A549 (cell line): ENCODE results near the gene FOXP3. TPM values are rescaled to one million over a fixed set of nuclear protein-coding genes. Genes with fewer than 3 reads are reported as not detected.

Source experiments
- ATAC-seq, 2 experiments: fragments of 200-7000 bp in 1 of 2; fragments of >200 bp in 1 of 2; cut with Nextera tagmentation in 1 of 2; cut with Tn5 transposase in 1 of 2; 3 replicates each; pipeline versions ENCODE4 v1.8.0 to v1.9.1; 2018 to 2020; ENCODE audit warnings: mild to moderate bottlenecking in 1 of 2, moderate library complexity in 1 of 2
- CTCF ChIA-PET: fragments of 300-600 bp; sonication (Branson Sonifier 250); formaldehyde crosslinking; extraction: SDS; loops from one replicate; lab custom pipeline; 2021; ENCODE audit warnings: antibody characterized with exemption, inconsistent platforms; lab: Yijun Ruan, JAX
- POLR2A ChIA-PET: fragments of 350-600 bp; formaldehyde crosslinking; extraction: SDS; loops from one replicate; lab custom pipeline; 2021; ENCODE audit warnings: antibody characterized with exemption, inconsistent platforms; lab: Yijun Ruan, JAX
- DNase-seq, 2 experiments: peaks; one replicate each; pipeline versions ENCODE4 v3.0.0 to v3.0.0-alpha.2; 2011 to 2016; ENCODE audit warnings: low read depth in 1 of 2, low spot score in 1 of 2
- FAIRE-seq: peaks from 2 replicates; lab custom pipeline; 2011; peaks lifted over from hg19 to GRCh38; lab: Jason Lieb, UNC
- H3K27ac ChIP-seq, 2 experiments: fragments of >200 bp; sonication (Bioruptor Twin); formaldehyde crosslinking; 3 replicates each; pipeline ENCODE4 v1.5.1; 2016 to 2017
- H3K4me1 ChIP-seq: fragments of >200 bp; sonication (Bioruptor Twin); formaldehyde crosslinking; 3 replicates; pipeline ENCODE4 v1.6.1; 2016
- H3K4me2 ChIP-seq: fragments of >200 bp; sonication (Bioruptor Twin); formaldehyde crosslinking; 3 replicates; pipeline ENCODE4 v1.6.1; 2016
- H3K4me3 ChIP-seq: fragments of >200 bp; sonication (Bioruptor Twin); formaldehyde crosslinking; 3 replicates; pipeline ENCODE4 v1.5.1; 2016
- H3K9me3 ChIP-seq: fragments of >200 bp; sonication (Bioruptor Twin); formaldehyde crosslinking; 3 replicates; pipeline ENCODE4 v1.6.1; 2016
- CBX8 ChIP-seq: fragments of 200-600 bp; sonication (generic); IDR thresholded peaks from 2 replicates; pipeline ENCODE4 v1.6.1; 2016
- CHD2 ChIP-seq: fragments of 150-350 bp; IDR thresholded peaks from 2 replicates; pipeline ENCODE4 v1.6.1; 2014; ENCODE audit warnings: low read length; ENCODE audit not compliant: partially characterized antibody
- CHD4 ChIP-seq: fragments of 200-600 bp; sonication (generic); IDR thresholded peaks from 2 replicates; pipeline ENCODE4 v1.6.1; 2016; ENCODE audit warnings: antibody characterized with exemption, mild to moderate bottlenecking, borderline replicate concordance
- FOSB ChIP-seq: fragments of 250-450 bp; sonication (Bioruptor Pico); IDR thresholded peaks from 2 replicates; pipeline ENCODE4 v1.5.0; 2020; ENCODE audit warnings: mild to moderate bottlenecking, moderate library complexity
- HEYL ChIP-seq: fragments of 250-450 bp; sonication (Bioruptor Pico); IDR thresholded peaks from 2 replicates; pipeline ENCODE4 v1.8.0; 2021; ENCODE audit warnings: mild to moderate bottlenecking, moderate library complexity
- HOXA7 ChIP-seq: fragments of 250-450 bp; sonication (Bioruptor Pico); IDR thresholded peaks from 2 replicates; pipeline ENCODE4 v1.5.0; 2020; ENCODE audit warnings: mild to moderate bottlenecking, moderate library complexity
- HOXB13 ChIP-seq: fragments of 250-450 bp; sonication (Bioruptor Pico); IDR thresholded peaks from 2 replicates; pipeline ENCODE4 v1.5.0; 2020; ENCODE audit warnings: low read depth, mild to moderate bottlenecking, moderate library complexity
- JUNB ChIP-seq: fragments of >200 bp; sonication (Bioruptor Twin); formaldehyde crosslinking; IDR thresholded peaks from 2 replicates; pipeline ENCODE4 v1.6.1; 2016
- KDM1A ChIP-seq: fragments of 200-600 bp; sonication (generic); IDR thresholded peaks from 2 replicates; pipeline ENCODE4 v1.6.1; 2016; ENCODE audit warnings: low read depth, mild to moderate bottlenecking
- MAFK ChIP-seq: fragments of 450-650 bp; IDR thresholded peaks from 2 replicates; pipeline ENCODE4 v1.6.1; 2014; ENCODE audit not compliant: partially characterized antibody
- NFE2L2 ChIP-seq: fragments of 150-350 bp; conservative IDR thresholded peaks from 2 replicates; pipeline ENCODE4 v1.6.1; 2014; ENCODE audit warnings: low read length
- NR3C1 ChIP-seq: fragments of >200 bp; sonication (Bioruptor Twin); formaldehyde crosslinking; IDR thresholded peaks from 3 replicates; pipeline ENCODE4 v1.6.1; 2017
- POLR2AphosphoS2 ChIP-seq: conservative IDR thresholded peaks from 2 replicates; pipeline ENCODE4 v1.6.1; 2012; ENCODE audit warnings: low read length, improper control_type of control experiment, inconsistent platforms
- RAD21 ChIP-seq, 2 experiments: fragments of >200 bp in 1 of 2; sonication (Bioruptor Twin) in 1 of 2; formaldehyde crosslinking in 1 of 2; IDR thresholded peaks in 1 of 2; conservative IDR thresholded peaks in 1 of 2; 2 replicates in 1 of 2; 3 replicates in 1 of 2; pipeline ENCODE4 v1.6.1; 2012 to 2018; ENCODE audit warnings: inconsistent platforms in 1 of 2
- RARB ChIP-seq: fragments of 250-450 bp; sonication (Bioruptor Pico); IDR thresholded peaks from 2 replicates; pipeline ENCODE4 v1.8.0; 2021; ENCODE audit warnings: mild to moderate bottlenecking, moderate library complexity
- RCOR1 ChIP-seq: fragments of 150-350 bp; IDR thresholded peaks from 2 replicates; pipeline ENCODE4 v1.6.1; 2014; ENCODE audit warnings: antibody characterized with exemption, low read length, low read depth
- ZFP36 ChIP-seq: fragments of 450-650 bp; IDR thresholded peaks from 2 replicates; pipeline ENCODE4 v1.6.1; 2014; ENCODE audit warnings: borderline replicate concordance; ENCODE audit not compliant: partially characterized antibody
- WGBS: methylation state at CpG from one replicate; pipeline ENCODE4 v1.1.6; 2017; ENCODE audit errors: missing lambda C conversion rate; 5-methylcytosine and 5-hydroxymethylcytosine counted together
- polyA plus RNA-seq, 4 experiments: library from polyadenylated mRNA; depleted of rRNA in 3 of 4; stranded (reverse); fragments of >200 nt; fragmentation: RNase III in 1 of 4; extraction: RNeasy Plus Mini Kit Qiagen cat#74134 plus additional on column Dnase treatment in 1 of 4; gene quantifications; 2 replicates in 3 of 4; 3 replicates in 1 of 4; pipeline ENCODE4 v1.2.3, GENCODE V29; 2011 to 2017
- TF ChIP-seq, protein P1 (sequence below): fragments of 150-350 bp; IDR thresholded peaks from 2 replicates; pipeline ENCODE4 v1.6.1; 2014; ENCODE audit warnings: low read depth, mild to moderate bottlenecking, low read length
- TF ChIP-seq, protein P2 (sequence below): fragments of 200-600 bp; sonication (generic); IDR thresholded peaks from 2 replicates; pipeline ENCODE4 v1.6.1; 2016; ENCODE audit warnings: antibody characterized with exemption, mild to moderate bottlenecking, moderate library complexity
- TF ChIP-seq, protein P3 (sequence below): fragments of >200 bp; sonication (Bioruptor Twin); formaldehyde crosslinking; IDR thresholded peaks from 3 replicates; pipeline ENCODE4 v1.6.1; 2016
- TF ChIP-seq, protein P4 (sequence below): fragments of 450-650 bp; IDR thresholded peaks from 2 replicates; pipeline ENCODE4 v1.6.1; 2014; ENCODE audit warnings: antibody characterized with exemption

The FOXP3 gene
- polyA plus RNA-seq, 2 of the 4 experiments (the other 2 are of a cell fraction): 0.04 to 0.13 TPM

DNA sequence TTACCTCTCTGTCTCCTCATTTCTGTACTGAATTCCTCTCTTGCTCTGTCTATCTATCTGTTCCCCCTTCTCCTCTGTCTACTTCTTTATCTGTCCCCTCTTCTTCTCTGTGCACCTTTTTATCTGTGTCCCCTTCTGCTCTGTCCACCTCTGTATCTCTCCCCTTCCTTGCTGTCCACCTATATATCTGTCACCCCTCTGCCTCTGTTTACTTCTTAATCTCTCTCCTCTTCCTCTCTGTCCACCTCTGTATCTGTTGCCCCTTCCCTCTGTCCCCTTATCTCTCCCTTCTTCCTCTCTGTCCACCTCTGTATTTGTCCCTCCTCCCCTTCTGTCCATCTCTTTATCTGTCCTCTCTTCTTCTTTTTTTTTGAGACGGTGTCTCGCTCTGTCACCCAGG is 20.3 kb downstream of the FOXP3 start:
- Histone ChIP-seq H3K9me3 (no peaks in the 10 kb centered on the region), H3K27ac (no peak overlapping the region), H3K4me2 (no peak overlapping the region), H3K4me3 (no peak overlapping the region), H3K4me1 (peaks cover 9% of the 10 kb centered on the region)
- DNase-seq (no peak), FAIRE-seq (peak; percentile 43), ATAC-seq (no peak)
- WGBS: 100% methylated on average over 2 of the region's 2 CpGs
- CTCF ChIA-PET: no interaction called here
- no peak for TF ChIP-seq CHD4
- TF ChIP-seq, protein P1, sequence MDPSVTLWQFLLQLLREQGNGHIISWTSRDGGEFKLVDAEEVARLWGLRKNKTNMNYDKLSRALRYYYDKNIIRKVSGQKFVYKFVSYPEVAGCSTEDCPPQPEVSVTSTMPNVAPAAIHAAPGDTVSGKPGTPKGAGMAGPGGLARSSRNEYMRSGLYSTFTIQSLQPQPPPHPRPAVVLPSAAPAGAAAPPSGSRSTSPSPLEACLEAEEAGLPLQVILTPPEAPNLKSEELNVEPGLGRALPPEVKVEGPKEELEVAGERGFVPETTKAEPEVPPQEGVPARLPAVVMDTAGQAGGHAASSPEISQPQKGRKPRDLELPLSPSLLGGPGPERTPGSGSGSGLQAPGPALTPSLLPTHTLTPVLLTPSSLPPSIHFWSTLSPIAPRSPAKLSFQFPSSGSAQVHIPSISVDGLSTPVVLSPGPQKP: no peak
- TF ChIP-seq, protein P2, sequence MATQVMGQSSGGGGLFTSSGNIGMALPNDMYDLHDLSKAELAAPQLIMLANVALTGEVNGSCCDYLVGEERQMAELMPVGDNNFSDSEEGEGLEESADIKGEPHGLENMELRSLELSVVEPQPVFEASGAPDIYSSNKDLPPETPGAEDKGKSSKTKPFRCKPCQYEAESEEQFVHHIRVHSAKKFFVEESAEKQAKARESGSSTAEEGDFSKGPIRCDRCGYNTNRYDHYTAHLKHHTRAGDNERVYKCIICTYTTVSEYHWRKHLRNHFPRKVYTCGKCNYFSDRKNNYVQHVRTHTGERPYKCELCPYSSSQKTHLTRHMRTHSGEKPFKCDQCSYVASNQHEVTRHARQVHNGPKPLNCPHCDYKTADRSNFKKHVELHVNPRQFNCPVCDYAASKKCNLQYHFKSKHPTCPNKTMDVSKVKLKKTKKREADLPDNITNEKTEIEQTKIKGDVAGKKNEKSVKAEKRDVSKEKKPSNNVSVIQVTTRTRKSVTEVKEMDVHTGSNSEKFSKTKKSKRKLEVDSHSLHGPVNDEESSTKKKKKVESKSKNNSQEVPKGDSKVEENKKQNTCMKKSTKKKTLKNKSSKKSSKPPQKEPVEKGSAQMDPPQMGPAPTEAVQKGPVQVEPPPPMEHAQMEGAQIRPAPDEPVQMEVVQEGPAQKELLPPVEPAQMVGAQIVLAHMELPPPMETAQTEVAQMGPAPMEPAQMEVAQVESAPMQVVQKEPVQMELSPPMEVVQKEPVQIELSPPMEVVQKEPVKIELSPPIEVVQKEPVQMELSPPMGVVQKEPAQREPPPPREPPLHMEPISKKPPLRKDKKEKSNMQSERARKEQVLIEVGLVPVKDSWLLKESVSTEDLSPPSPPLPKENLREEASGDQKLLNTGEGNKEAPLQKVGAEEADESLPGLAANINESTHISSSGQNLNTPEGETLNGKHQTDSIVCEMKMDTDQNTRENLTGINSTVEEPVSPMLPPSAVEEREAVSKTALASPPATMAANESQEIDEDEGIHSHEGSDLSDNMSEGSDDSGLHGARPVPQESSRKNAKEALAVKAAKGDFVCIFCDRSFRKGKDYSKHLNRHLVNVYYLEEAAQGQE: no peak
- POLR2A ChIA-PET: no interaction called here

DNA sequence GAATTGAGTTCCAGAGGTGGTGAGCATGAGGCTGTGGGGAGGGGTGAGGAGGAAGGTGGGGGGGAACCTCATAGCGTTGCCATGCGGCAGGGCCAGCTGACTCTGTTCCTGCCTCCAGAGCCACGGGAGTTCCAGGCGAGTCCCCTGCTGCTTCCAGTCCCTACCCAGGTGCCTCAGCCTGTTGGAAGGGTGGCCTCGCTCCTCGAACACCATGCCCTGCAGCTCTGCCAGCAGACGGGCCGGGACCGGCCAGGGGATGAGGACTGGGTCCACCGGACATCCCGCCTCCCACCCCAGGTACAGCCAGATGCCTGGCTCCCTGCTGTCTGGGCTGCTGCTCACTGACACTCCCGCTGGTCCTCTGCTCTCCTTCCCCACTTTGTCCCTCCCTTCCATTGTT is 21.3 kb downstream of the FOXP3 start:
- CTCF ChIA-PET: interaction anchor here (2.4 kb wide), 1 partner anchor 50 kb away, joined by 8 read pairs; no protein-coding TSS in a partner anchor
- WGBS: 92% methylated on average over 10 of the region's 12 CpGs
- no peak overlapping the region for H3K4me3 ChIP-seq
- FAIRE-seq: no peak
- H3K9me3 ChIP-seq: no peaks in the 10 kb centered on the region
- H3K27ac ChIP-seq: peak overlapping the region in 1 of 2 experiments; percentile 73; a peak in 3 of 6 replicates
- no peak for TF ChIP-seq CHD2
- TF ChIP-seq, protein P3, sequence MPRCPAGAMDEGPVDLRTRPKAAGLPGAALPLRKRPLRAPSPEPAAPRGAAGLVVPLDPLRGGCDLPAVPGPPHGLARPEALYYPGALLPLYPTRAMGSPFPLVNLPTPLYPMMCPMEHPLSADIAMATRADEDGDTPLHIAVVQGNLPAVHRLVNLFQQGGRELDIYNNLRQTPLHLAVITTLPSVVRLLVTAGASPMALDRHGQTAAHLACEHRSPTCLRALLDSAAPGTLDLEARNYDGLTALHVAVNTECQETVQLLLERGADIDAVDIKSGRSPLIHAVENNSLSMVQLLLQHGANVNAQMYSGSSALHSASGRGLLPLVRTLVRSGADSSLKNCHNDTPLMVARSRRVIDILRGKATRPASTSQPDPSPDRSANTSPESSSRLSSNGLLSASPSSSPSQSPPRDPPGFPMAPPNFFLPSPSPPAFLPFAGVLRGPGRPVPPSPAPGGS: no peak
- no peak for TF ChIP-seq HOXB13 (CRISPR knock-in tag)
- TF ChIP-seq HOXA7: no peak
- no peak for TF ChIP-seq RARB (CRISPR knock-in tag)
- TF ChIP-seq, protein P4, sequence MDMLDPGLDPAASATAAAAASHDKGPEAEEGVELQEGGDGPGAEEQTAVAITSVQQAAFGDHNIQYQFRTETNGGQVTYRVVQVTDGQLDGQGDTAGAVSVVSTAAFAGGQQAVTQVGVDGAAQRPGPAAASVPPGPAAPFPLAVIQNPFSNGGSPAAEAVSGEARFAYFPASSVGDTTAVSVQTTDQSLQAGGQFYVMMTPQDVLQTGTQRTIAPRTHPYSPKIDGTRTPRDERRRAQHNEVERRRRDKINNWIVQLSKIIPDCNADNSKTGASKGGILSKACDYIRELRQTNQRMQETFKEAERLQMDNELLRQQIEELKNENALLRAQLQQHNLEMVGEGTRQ: no peak
- no peak for TF ChIP-seq NR3C1
- TF ChIP-seq ZFP36: no peak
- no peak for TF ChIP-seq POLR2AphosphoS2
- no peak for DNase-seq
- no peak overlapping the region for H3K4me2 ChIP-seq
- ATAC-seq: no peak
- POLR2A ChIA-PET: no interaction called here
- peaks cover 9% of the 10 kb centered on the region for H3K4me1 ChIP-seq

DNA sequence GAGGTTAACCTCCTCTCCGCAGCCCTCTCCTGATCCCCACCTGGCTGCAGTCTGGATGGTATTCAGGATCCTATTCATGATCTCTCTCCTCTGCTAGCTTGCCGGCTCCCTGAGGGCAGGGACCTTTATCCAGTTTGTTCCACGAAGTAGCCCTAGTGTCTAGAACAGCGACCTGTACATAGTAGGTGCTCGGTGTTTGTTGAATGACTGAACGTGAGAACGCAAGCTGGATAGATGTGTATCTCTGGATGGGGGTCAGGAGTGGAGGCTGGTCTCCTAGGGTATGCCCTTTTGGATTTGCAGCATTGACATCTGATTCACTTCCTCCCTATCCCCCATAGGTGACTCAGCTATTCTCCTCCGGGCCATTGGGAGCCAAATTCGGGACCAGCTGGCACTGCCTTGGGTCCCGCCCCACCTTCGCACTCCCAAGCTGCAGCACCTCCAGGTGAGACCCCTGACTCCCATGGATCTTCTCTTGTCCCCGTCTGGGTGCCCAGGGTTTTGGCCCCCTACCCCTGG is 21.9 kb downstream of the FOXP3 start:
- Histone ChIP-seq H3K4me3 (no peak overlapping the region), H3K9me3 (no peaks in the 10 kb centered on the region), H3K4me1 (peaks cover 9% of the 10 kb centered on the region), H3K27ac (peak overlapping the region in 1 of 2 experiments; percentile 73; a peak in 3 of 6 replicates)
- CTCF ChIA-PET: interaction anchor here (2.4 kb wide), 1 partner anchor 50 kb away, joined by 8 read pairs; no protein-coding TSS in a partner anchor
- peak in 1 of 2 experiments; percentile 62; a peak in 3 of 6 replicates for ATAC-seq
- WGBS: 77% methylated on average over 11 of the region's 12 CpGs
- TF ChIP-seq JUNB: no peak
- TF ChIP-seq, protein P4: no peak
- TF ChIP-seq KDM1A: no peak
- no peak for TF ChIP-seq RCOR1
- TF ChIP-seq HEYL (CRISPR knock-in tag): no peak
- no peak for TF ChIP-seq POLR2AphosphoS2
- no peak for TF ChIP-seq CBX8
- no peak for TF ChIP-seq RAD21 (conservative IDR thresholded peaks at IDR 0.05 in 1 of 2, IDR thresholded peaks at IDR 0.05 in 1 of 2)
- TF ChIP-seq ZFP36: no peak
- TF ChIP-seq NFE2L2: no peak
- TF ChIP-seq FOSB: no peak
- no peak for TF ChIP-seq MAFK
- TF ChIP-seq, all 56 proteins: peak for 0
- DNase-seq: peak in 1 of 2 experiments; percentile 7
- POLR2A ChIA-PET: no interaction called here
- H3K4me2 ChIP-seq: no peak overlapping the region
- FAIRE-seq: no peak
